ENCODE results near the gene COASY.
"Not testable (repeated sequence)": the region's sequence is repeated elsewhere in the genome, so short reads cannot be mapped to it uniquely, and the experiment has no call there.

- not testable (repeated sequence) for TF ChIP-seq CTCF (IDR thresholded peaks at IDR 0.05 in 8 of 11, conservative IDR thresholded peaks at IDR 0.05 in 3 of 11); POLR2A (IDR thresholded peaks at IDR 0.05); POLR2AphosphoS5 (IDR thresholded peaks at IDR 0.05)
These were observed 21.4 kb upstream of the COASY start for GRCh38 chr17:42540558-42540957.

All from spleen (tissue), 7 donors.